Keratinocyte (primary cell): ENCODE results near the gene ATL2. TPM values are rescaled to one million over a fixed set of nuclear protein-coding genes. Genes with fewer than 3 reads are reported as not detected.
"Not testable (repeated sequence)": the region's sequence is repeated elsewhere in the genome, so short reads cannot be mapped to it uniquely, and the experiment has no call there.

Source experiments
- DNase-seq: peaks from one replicate; pipeline ENCODE4 v3.0.0-alpha.2; 2011; ENCODE audit warnings: low read depth, missing footprints, low spot score
- FAIRE-seq: peaks from 2 replicates; lab custom pipeline; 2011; peaks lifted over from hg19 to GRCh38; lab: Jason Lieb, UNC
- H2AFZ ChIP-seq: 2 replicates; pipeline ENCODE4 v1.6.0; 2012; ENCODE audit warnings: low read length, control low read depth, inconsistent platforms; ENCODE audit not compliant: control insufficient read depth
- H3K27ac ChIP-seq: 2 replicates; pipeline ENCODE4 v1.5.1; 2011; ENCODE audit warnings: low read length; ENCODE audit not compliant: control insufficient read depth, insufficient read depth
- H3K27me3 ChIP-seq: 3 replicates; pipeline ENCODE4 v1.6.0; 2011; ENCODE audit warnings: low read length; ENCODE audit not compliant: control insufficient read depth, insufficient read depth; ENCODE audit errors: extremely low read depth
- H3K36me3 ChIP-seq, 2 experiments: 2 replicates in 1 of 2; 3 replicates in 1 of 2; pipeline ENCODE4 v1.5.1; 2011; ENCODE audit warnings: low read length in 2 of 2, mild to moderate bottlenecking in 1 of 2; ENCODE audit not compliant: control insufficient read depth in 2 of 2, insufficient read depth in 2 of 2; ENCODE audit errors: extremely low read depth in 1 of 2
- H3K4me1 ChIP-seq: 3 replicates; pipeline ENCODE4 v1.5.1; 2011; ENCODE audit warnings: low read length; ENCODE audit not compliant: control insufficient read depth, insufficient read depth; ENCODE audit errors: extremely low read depth
- H3K4me2 ChIP-seq: 3 replicates; pipeline ENCODE4 v1.6.0; 2011; ENCODE audit warnings: low read depth, low read length; ENCODE audit not compliant: control insufficient read depth, insufficient read depth; ENCODE audit errors: extremely low read depth
- H3K4me3 ChIP-seq, 3 experiments: fragments of 200-600 bp in 1 of 3; sonication (generic) in 1 of 3; 2 replicates in 2 of 3; 3 replicates in 1 of 3; pipeline ENCODE4 v1.5.1; 2011 to 2016; ENCODE audit warnings: low read length in 3 of 3, mild to moderate bottlenecking in 3 of 3, control low read depth in 2 of 3, inconsistent platforms in 1 of 3, low read depth in 1 of 3, mixed read lengths in 1 of 3, mixed run types in 1 of 3, moderate library complexity in 1 of 3; ENCODE audit not compliant: control insufficient read depth in 2 of 3, insufficient read depth in 2 of 3; ENCODE audit errors: extremely low read depth in 1 of 3
- H3K79me2 ChIP-seq: 2 replicates; pipeline ENCODE4 v1.6.0; 2012; ENCODE audit warnings: low read length; ENCODE audit not compliant: control insufficient read depth, insufficient read depth
- H3K9ac ChIP-seq: 3 replicates; pipeline ENCODE4 v1.6.0; 2011; ENCODE audit warnings: low read length; ENCODE audit not compliant: control insufficient read depth, insufficient read depth; ENCODE audit errors: extremely low read depth
- H3K9me1 ChIP-seq: 3 replicates; pipeline ENCODE4 v1.6.0; 2011; ENCODE audit warnings: low read length; ENCODE audit not compliant: control insufficient read depth, insufficient read depth; ENCODE audit errors: extremely low read depth
- H3K9me3 ChIP-seq: 2 replicates; pipeline ENCODE4 v1.5.1; 2012; ENCODE audit warnings: low read depth, low read length; ENCODE audit not compliant: control insufficient read depth
- H4K20me1 ChIP-seq: 3 replicates; pipeline ENCODE4 v1.6.0; 2011; ENCODE audit warnings: low read length; ENCODE audit not compliant: control insufficient read depth, insufficient read depth; ENCODE audit errors: extremely low read depth
- CTCF ChIP-seq, 3 experiments: IDR thresholded peaks in 1 of 3; conservative IDR thresholded peaks in 1 of 3; optimal IDR thresholded peaks in 1 of 3; 2 replicates in 2 of 3; 3 replicates in 1 of 3; pipeline versions ENCODE3 to v1.5.1; 2011; ENCODE audit warnings: low read length in 3 of 3, mild to moderate bottlenecking in 3 of 3, moderate library complexity in 2 of 3, control low read depth in 1 of 3, inconsistent platforms in 1 of 3; ENCODE audit not compliant: insufficient read depth in 2 of 3; ENCODE audit errors: extremely low read depth in 1 of 3
- EZH2 ChIP-seq: IDR thresholded peaks from one replicate; pipeline ENCODE4 v1.6.1; 2012; ENCODE audit warnings: inconsistent platforms, mild to moderate bottlenecking, low read length, moderate library complexity
- dilution Hi-C: fragments of 300-500 bp; cut with MboI; formaldehyde crosslinking; loops from one replicate; pipeline ENCODE4 v1.7.0; 2020; ENCODE audit warnings: low sequenced_read_pairs; ENCODE audit not compliant: extremely low pct_ligation_motif_present
- polyA plus RNA-seq, 5 experiments: library from polyadenylated mRNA; depleted of rRNA in 3 of 5; stranded (reverse) in 3 of 5; stranded (forward) in 1 of 5; unstranded in 1 of 5; fragments of >200 nt; gene quantifications; 1 replicate in 1 of 5; 2 replicates in 3 of 5; 3 replicates in 1 of 5; pipeline versions ENCODE4 v1.2.1 to v1.2.3, GENCODE V29; 2011 to 2012; ENCODE audit warnings: missing spikeins in 2 of 5, low read depth in 1 of 5, low replicate concordance in 1 of 5

The ATL2 gene
- polyA plus RNA-seq, 1 donor (not counting 4 experiments of a cell fraction or from before 2014, with no cell fraction given) = 83.2 TPM

- no peak overlapping the region for H3K4me2 ChIP-seq
- no peak for DNase-seq
Measured at GRCh38 chr2:38415023-38415422, 38.0 kb upstream of the ATL2 start.

GRCh38 chr2:38412235-38412871 is 35.3 kb upstream of the ATL2 start:
- FAIRE-seq, H3K9ac ChIP-seq, H3K9me1 ChIP-seq, DNase-seq, H3K9me3 ChIP-seq, H3K27ac ChIP-seq, H3K4me2 ChIP-seq, H4K20me1 ChIP-seq, H3K79me2 ChIP-seq, dilution Hi-C loops, H3K27me3 ChIP-seq, H2AFZ ChIP-seq, H3K4me3 ChIP-seq, H3K36me3 ChIP-seq: not testable (repeated sequence)
- peaks cover 10% of the 10 kb centered on the region for H3K4me1 ChIP-seq

More at GRCh38 chr2:38415023-38415422, 38.0 kb upstream of the ATL2 start:
- H3K27me3 ChIP-seq = no peaks in the 10 kb centered on the region
- H4K20me1 ChIP-seq = no peaks in the 10 kb centered on the region
- no peaks in the 10 kb centered on the region for H3K36me3 ChIP-seq
- no peak for FAIRE-seq
- H3K4me1 ChIP-seq = peaks cover 34% of the 10 kb centered on the region
- no peak overlapping the region for H2AFZ ChIP-seq
- H3K9me3 ChIP-seq = peaks cover 2% of the 10 kb centered on the region
- no peaks in the 10 kb centered on the region for H3K79me2 ChIP-seq
- no peak overlapping the region for H3K27ac ChIP-seq
- no peaks in the 10 kb centered on the region for H3K9me1 ChIP-seq
- TF ChIP-seq EZH2 = no peak
- no peak for TF ChIP-seq CTCF (optimal IDR thresholded peaks at IDR 0.05 in 1 of 3, IDR thresholded peaks at IDR 0.05 in 1 of 3, conservative IDR thresholded peaks at IDR 0.05 in 1 of 3; ENCODE audit: extremely low read depth in 1 of 3, insufficient read depth in 2 of 3, low read length in 3 of 3)
- H3K9ac ChIP-seq = no peak overlapping the region
- dilution Hi-C loops = no loop called here
- H3K4me3 ChIP-seq = no peak overlapping the region
